DOHH2 (cell line): ENCODE results near the gene UPF1.
"Not testable (repeated sequence)": the region's sequence is repeated elsewhere in the genome, so short reads cannot be mapped to it uniquely, and the experiment has no call there.

Source experiments
- EZH2phosphoT487 ChIP-seq: fragments of 200-600 bp; sonication (generic); IDR thresholded peaks from 2 replicates; pipeline ENCODE4 v1.6.1; 2017; ENCODE audit warnings: borderline replicate concordance, mild to moderate bottlenecking, antibody characterized with exemption, low read length, moderate library complexity, mixed read lengths
- TF ChIP-seq, protein P1 (sequence below): fragments of 200-600 bp; sonication (generic); IDR thresholded peaks from one replicate; pipeline ENCODE4 v1.5.1; 2014; ENCODE audit warnings: antibody characterized with exemption, mild to moderate bottlenecking, low read depth, low read length; ENCODE audit not compliant: poor library complexity, severe bottlenecking

GRCh38 chr19:18816645-18817044, 15.1 kb upstream of the UPF1 start:
- TF ChIP-seq, protein P1, sequence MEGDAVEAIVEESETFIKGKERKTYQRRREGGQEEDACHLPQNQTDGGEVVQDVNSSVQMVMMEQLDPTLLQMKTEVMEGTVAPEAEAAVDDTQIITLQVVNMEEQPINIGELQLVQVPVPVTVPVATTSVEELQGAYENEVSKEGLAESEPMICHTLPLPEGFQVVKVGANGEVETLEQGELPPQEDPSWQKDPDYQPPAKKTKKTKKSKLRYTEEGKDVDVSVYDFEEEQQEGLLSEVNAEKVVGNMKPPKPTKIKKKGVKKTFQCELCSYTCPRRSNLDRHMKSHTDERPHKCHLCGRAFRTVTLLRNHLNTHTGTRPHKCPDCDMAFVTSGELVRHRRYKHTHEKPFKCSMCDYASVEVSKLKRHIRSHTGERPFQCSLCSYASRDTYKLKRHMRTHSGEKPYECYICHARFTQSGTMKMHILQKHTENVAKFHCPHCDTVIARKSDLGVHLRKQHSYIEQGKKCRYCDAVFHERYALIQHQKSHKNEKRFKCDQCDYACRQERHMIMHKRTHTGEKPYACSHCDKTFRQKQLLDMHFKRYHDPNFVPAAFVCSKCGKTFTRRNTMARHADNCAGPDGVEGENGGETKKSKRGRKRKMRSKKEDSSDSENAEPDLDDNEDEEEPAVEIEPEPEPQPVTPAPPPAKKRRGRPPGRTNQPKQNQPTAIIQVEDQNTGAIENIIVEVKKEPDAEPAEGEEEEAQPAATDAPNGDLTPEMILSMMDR, result not testable (repeated sequence)
- not testable (repeated sequence) for TF ChIP-seq EZH2phosphoT487
